HG02798 (cell line): ENCODE measurements around the gene CD1D.
A peak's percentile ranks its signal among the peaks of the same experiment; 100 is the strongest.
"Not testable (repeated sequence)": the region's sequence is repeated elsewhere in the genome, so short reads cannot be mapped to it uniquely, and the experiment has no call there.

ENCODE experiments used
- ATAC-seq: cut with Tn5 transposase; IDR thresholded peaks from one replicate; pipeline ENCODE4 v1.9.1; 2021; ENCODE audit warnings: mild to moderate bottlenecking; ENCODE audit not compliant: unreplicated experiment, poor library complexity

Gene CD1D

DNA sequence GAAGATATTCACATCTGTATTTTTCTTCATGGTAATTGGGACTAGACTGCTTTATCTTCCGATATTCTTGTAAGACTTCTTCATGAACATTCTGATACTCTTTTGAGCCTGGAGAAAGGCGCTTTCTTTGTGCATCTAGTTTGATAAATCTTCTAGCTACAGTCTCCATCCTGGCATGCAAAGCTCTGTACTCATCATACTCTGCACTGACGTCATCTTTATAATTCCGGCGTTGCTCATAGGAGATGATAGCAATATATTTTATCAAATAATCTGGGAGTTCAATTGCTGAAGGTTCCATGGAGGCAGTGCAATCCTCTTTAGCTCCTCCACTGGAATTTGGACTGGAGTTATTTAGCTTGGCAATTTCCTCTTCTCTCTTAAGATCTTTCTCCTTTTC lies 4.8 kb upstream of the CD1D start:
- not testable (repeated sequence) for ATAC-seq

DNA sequence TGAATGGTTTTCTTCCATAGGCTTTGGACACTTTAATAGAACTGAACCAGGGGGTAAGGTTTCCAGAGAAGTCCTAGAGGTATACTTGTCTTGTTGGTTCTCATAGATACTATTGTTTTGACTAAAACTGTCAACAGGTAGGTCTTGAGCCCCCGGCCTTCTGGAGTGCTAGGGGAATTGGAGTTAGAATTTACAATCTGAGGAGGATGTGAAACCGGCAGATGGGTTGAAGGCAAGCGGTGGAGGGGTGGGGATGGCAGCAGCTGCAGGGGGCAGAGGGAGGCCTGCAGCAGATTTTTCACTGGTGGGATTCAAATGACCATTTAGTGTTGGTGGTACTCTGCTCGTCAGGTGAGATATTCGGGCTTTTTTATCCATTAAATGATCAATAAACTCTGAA lies 4.3 kb upstream of the CD1D start:
- ATAC-seq: no peak

DNA sequence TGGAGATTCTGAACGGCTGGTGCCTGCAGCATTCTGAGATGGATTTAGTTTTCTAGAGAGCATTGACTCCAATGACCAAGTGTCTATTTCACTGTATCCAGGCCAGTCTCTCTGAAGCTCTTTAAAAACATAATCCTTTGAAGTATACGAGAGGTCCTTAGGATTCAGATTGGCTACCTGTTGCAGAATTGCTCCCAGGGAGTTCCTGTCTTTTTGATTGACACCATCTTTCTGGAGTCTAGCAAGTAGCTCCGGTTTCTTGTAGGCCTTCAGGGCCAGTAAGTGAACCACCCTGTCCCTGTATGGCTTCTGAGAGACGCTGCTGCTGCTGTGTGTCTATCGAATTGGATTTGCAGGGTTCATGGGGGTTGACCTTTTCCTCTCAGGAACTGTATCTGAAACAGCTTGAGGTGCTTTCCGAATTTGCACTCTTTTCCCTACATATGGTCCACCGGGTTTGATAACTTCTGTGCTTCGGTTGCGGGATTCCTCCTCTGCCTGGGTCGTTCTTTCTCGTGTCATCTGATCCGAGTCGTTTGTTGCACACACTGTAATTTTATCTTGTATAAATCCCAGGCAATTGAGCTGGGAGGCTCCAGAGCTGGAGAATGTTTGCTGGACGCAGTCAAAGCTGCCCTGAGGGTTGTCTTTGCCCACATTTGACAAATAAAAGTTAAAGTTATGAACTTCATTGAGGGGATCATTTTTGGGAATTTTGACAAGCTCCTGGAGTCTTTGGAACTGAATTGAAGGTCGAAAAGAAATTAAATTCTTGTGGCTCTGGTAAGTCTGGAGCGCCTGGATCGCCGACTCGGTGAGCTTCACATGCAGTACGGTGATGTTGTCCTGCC lies 3.6 kb upstream of the CD1D start:
- not testable (repeated sequence) for ATAC-seq

DNA sequence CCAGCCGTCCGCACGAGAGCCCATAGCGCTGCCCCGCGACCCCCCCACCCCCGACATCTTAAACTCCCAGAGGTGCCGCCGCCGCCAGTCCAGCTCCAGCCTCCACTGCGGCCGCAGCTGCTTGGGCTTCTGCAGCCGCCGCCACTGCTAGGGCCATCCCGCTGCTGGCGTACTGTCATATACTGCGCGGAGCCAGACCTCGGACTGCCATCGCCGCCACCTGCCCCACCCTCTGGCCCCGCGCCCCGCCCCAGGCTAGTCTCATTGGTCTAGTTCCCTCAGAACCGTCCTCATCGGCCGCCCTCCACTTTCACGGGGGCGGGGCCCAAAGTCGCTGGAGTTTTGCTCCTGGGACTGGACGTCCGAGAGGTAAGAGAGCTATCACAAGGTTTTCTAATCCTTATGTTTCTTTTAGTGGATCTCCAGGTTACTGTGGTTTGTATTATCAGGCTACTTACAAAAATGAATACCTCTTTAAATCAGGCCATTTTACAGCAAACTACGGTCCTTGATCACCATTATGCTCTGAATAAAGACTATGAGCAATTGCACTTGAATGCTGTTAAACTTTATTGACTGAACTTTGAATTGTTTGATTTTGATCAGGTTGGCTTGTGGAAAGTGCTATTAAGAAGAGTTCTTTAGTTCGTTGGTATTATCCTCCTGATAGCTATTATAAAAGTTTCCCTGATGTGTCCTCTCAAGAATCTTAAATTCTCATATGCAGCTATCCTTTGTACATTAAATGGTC lies 2.8 kb upstream of the CD1D start:
- peak; percentile 67 for ATAC-seq

DNA sequence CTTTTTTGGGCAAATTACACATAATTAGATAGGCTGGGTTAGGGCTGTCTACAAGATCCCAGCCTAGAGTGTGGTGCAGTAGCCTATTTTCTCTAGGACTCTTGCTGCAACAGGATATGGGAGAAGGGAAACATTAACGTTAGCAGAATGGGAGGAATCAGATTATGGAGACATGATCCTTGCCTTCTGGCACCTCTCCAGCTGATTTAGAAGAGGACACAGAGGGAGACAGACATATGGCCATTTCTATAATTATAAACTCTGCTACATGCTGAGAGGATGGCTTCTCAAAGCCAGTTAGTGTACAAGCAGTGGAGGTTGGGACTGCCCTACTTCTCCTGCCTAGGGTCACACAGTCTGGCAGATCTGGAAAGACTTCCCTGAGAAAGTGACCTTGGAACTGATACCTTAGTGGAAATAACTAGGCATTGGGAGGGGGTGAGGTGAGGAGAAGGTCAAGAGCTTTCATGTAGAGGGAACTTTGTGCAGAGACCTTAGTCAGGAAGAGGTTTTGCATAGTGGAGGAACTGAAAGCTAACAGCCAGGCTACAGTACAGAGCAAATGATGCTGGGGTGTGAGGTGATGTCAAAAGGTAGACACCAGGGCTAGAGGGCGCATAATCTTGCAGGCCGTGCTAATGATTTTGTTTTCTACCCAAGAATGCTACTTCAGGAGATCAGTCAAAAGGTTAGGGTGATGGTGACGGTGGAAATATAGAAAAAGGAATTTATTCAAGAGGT lies 1.2 kb upstream of the CD1D start:
- ATAC-seq: peak; percentile 85

DNA sequence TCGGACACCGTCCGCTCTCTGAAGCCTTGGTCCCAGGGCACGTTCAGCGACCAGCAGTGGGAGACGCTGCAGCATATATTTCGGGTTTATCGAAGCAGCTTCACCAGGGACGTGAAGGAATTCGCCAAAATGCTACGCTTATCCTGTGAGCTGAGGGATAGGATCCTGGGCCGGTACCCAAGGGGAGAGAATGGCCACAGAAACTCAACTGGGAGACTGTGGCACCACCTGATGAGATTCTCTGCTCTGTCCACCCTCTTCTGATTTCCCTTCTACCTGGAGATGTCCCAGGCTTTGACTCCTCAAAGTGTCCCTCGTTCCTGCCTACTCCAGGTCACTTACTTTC lies 855 bp downstream of the CD1D start:
- no peak for ATAC-seq

DNA sequence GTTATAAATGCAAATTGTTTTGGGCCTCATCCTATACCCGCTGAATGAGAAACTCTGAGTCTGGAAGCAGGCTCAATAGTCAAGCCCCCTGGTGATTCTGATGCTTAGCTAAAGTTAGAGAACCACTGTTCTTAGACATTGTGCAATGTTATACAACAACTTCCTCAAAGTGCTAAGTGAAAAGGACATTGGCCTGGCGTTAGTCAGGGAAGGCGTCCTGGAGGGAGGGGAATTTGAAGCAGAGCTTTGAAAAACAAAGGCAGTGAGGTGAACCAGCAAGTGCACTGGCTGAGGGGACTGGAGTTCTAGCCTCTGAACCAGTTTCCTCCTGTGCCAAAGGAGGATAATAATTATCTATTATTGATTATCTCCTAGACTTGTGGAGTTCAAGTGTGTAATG lies 5.1 kb downstream of the CD1D start:
- ATAC-seq: no peak

DNA sequence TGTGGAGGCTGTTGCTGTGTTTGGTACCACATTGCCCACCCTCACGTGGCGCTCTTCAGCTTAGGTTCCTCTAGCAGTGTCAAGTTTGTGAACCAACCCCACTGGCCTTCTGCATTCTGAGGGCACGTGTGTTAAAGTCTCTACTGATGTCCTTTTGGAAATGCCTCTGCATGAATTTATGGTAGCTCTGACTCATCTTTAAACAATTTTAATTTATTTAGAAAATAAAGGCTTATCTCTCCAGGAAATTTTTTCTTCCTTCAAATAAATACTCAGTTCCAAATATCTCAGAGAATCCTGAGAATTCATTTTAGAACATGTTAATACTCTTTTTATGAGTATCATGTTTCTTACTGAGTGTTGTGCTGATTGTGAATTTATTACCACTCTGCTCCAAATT lies 5.5 kb downstream of the CD1D start:
- no peak for ATAC-seq

DNA sequence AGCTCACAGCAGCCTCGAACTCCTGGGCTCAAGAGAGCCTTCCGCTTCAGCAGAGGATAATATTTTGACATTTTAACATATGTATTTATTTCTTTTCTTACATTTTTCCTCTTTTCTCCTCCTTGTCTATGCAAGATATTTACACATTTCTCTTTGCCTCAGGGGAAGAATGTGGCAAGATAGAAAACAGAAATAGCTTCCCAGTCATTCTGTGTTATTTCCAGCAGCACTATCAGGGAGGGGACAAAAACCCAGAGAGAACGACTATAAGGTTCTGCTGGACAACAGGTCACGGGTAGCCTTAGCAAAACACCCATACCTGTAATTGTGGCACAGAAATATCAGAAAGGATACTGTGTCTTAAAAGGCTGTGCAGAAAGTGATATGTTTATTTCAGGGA lies 7.9 kb downstream of the CD1D start:
- ATAC-seq: no peak

DNA sequence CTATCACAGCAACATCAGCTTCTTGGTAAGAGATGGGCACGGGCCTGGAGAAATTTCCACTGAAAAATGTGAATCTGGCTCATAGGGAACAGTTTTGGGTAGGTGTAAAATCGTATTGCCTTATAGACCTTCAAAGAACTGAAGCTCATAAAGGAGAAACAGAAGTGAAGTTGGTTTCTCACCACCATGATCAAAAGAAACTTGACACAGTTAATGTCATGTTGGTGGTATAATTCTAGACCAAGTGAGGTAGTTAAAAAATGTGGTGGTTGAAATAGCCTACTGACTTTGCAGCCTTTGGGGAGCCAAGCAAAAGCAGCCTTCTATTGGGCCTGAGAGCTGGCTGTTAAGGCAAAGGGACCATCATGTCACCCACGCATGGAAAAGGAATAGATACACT lies 8.9 kb downstream of the CD1D start:
- ATAC-seq: no peak

DNA sequence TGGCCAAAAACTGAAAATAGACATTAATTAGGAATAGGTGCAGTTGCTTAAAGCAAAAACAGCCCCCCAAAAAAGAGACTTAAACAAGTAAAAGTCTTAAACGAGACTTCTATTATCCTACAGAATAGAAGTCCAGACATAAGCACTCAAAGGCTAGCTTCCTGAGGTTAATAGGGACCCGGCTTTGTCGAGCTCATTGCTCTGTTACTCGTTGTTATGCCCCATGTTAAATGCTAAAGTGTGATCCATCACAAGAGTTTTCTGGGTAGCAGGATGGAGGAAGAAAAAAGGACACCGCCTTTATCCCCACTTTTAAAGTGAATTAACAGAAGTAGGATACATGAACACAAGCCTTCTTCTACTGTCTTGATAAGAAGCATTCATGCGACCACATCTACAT lies 10.6 kb downstream of the CD1D start:
- ATAC-seq: no peak

DNA sequence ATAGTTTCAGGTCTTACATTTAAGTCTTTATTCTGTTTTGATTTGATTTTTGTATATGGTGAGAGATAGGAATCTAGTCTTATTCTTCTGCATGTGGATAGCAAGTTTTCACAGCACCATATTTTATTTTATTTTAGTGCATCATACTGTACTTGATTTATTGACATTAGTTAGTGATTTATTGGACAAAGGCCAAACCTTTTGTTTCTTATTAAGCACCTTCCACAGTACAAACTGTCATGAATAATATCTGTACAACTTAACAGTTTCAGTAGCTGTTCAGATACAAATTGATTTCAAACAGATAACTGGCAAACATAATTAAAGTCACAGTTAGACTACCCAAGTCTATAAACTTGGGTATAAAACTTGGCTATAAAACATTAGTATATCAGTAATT lies 15.8 kb downstream of the CD1D start:
- ATAC-seq: no peak

DNA sequence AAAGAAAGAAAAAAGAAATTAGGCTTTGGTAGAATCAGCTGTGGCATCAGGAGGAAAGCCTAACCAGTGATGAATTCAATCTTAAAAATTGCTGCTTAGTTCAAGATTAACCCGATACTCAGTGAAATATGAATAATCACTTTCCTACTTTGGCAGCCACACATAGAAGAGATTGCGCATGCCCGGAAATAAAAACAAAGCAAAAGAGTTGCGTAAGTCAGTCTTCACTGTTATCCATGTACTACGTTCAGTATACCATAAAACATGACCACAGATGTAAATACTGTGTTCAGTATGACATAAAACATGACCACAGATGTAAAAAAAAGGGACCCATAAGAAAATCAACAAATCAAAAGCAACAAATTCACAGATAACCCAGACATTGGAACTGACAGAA lies 19.2 kb downstream of the CD1D start:
- ATAC-seq: no peak

DNA sequence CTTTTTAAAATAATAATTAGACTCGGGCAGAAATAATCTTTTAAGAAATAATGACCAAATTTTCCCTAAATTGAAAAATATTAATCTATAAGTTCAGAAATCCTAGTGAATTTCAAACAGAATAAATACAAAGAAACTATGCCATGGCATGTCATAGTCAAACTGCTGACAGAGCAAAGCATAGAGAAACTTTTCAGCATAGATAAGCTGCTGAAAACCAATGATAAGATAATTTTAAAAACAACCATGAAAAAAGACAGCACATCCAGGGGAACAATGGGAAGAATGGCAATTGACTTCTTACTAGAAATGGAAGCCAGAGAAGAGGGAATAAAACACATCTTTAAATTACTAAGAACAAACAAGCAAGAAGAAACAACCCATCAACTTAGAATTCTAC lies 19.8 kb downstream of the CD1D start:
- no peak for ATAC-seq

DNA sequence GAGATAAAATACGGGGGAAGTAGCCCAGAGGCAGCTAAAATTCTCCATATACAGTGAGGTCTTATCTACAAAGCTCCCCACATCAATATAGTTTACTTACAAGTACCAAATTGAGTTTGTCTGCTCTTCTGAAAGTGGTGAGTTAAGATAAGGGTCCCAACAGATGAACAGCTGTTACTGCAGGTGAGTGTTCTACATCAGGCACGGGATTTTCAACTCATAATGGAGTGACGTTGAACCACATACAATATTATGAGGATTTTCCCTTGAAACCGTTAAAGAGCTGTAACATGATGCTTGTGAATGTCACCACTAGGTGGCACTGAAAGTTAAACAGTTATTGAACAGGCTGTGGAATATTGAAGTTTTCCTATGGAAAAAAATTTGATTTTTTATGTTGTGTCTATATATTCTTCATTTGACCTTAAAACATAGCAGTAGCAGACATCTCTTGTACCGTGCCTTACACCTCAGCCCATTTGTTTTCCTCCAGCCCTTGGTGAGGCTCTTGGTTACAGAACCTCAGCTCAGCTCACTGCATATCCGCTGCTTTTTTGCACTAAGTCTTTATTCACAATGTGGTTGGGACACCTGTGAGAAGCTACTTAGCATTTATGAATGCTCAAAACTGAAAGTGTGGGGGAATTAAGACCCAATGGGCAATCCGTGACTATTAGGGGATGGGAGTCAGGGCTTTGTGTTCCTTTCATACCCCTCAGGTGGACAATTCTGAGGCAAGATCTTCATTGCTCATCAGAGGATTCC lies 23.2 kb downstream of the CD1D start:
- ATAC-seq: peak; percentile 74

DNA sequence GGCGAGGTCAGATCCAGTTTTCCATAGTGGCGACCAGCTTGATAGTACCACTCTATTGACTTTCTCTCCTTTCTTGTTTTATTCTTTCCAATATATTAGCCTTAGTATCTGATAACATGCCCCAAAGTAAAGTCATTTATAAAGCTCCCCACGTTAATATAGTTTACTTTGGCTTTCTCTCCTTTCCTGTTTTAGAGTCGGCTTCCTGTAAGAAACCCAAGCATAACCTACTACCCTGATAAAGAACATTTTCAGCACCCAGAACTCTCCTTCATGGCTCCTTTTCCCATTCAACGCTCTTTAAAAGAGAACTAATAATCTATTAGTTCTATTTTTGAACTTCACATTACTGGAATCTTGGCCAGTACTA lies 23.7 kb downstream of the CD1D start:
- ATAC-seq: no peak

DNA sequence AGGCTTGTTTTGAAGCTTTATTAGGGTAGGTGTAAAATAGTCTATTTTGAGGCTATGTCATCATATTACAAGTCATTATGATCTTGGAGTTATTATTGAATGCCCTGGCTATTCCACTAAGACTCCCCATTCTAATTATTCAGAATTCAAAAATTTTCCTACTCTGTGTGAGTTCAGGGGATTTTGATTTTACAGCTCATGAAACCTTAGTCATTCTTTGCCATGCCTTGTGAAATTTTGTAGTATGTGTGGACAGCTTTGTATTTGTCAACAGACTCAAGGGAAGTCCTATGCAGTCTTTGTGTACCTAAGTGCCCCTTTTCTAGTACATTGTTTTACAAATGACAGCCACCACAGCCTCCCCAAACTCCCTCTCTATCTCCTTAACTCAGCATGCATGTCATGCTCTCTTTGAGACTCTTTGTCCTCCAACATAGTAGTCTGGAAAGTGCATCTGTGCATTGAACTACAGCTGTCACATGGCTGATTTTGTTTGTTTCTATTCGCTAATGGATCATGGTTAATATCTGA lies 28.0 kb downstream of the CD1D start:
- no peak for ATAC-seq

DNA sequence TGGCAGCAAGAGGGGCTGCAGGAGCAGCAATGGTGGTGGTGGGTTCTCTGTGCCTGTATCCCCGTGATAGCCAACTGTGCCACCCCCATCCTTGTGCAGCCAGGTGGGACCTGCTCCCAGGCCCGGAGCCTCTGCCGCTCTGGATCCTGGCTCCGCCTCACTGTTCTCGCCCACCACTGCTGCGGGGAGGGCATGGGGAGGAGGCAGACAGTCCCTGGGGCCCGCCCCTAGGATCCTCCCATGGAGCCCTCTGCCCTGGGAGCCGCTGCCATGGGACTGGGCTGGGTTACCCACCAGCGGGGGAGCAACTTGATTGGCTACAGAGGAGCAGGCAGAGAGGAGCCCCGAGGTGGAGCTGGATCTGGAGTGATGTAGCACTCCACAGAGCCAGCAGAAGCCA lies 31.6 kb downstream of the CD1D start:
- ATAC-seq: no peak

DNA sequence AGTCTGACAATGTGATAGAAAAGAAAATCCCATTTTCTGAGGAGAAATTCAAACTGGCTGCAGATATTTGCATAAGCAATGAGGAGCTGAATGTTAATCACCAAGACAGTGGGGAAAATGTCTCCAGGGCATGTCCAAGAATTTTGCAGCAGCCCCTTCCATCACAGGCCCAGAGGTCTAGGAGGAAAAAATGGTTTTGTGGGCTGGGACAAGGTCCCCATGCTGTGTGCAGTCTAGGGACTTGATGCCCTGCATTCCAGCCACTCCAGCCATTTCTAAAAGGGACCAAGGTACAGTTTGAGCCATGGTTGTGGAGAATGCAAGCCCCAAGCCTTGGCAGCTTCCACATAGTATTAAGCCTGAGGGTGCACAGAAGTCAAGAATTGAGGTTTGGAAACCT lies 42.8 kb downstream of the CD1D start:
- ATAC-seq: not testable (repeated sequence)

DNA sequence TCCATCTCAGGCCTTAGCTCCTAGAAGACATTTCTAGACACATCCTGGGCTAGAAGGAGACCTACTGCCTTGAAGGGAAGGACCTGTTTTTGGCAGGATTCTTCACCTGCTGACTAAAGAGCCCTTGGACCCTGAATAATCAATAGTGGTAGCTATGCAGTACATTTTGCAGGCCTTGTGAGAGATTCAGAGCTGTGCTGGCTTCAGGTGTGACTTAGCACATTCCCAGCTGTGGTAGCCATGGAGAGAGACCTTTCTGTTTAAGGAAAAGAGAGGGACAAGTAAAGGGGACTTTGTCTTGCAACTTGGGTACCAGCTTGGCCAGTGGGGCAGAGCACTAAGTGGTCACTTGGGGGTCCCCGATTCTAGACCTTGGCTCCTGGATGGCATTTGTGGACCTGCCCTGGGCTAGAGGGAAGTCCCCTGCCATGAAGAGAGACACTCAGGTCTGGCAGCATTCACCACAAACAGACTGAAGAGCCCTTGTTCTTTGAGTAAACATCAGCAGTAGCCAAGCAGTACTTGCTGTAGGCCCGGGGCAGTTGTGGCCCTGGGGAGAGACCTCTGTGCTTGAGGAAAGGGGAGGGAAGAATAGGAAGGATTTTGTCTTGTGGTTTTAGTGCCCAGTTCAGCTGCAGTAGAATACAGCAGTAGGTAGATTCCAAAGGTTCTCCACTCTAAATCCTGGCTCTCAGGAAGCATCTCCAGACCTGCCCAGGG lies 47.4 kb downstream of the CD1D start:
- ATAC-seq: no peak
